Stimulated activated CD4-positive, alpha-beta T cell treated with anti-CD3 and anti-CD28 coated beads, Interleukin-2, amount 100 ng/mL, for 4 hours (primary cell): Measurements from ENCODE around the gene EPB41L1.

Source experiments
- DNase-seq: peaks from one replicate; pipeline ENCODE4 v3.0.0-alpha.2; 2020; ENCODE audit warnings: low read depth

The EPB41L1 gene

GRCh38 chr20:36155629-36155971, 1.1 kb downstream of the EPB41L1 start:
- DNase-seq = no peak

DNA sequence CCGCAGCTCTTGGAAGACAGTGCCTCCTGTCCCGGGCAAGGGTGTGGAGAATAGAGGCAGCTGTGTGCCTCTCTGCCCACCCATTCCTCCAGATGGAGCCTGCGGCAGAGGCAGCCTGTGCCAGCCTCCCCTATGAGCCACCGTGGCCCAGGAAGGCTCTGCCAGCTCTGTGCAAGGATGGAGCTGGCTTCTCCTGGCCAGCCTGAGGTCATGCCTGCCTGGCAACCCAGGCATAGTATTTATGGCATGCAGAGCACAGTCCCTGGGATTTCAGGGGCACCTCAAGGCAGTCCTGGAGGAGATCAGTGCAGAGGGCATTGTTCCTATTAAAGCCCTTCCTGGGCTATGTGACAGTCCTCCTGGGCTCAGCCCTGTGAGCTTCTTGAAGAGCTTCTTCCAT, 1.5 kb downstream of the EPB41L1 start:
- DNase-seq = no peak

DNA sequence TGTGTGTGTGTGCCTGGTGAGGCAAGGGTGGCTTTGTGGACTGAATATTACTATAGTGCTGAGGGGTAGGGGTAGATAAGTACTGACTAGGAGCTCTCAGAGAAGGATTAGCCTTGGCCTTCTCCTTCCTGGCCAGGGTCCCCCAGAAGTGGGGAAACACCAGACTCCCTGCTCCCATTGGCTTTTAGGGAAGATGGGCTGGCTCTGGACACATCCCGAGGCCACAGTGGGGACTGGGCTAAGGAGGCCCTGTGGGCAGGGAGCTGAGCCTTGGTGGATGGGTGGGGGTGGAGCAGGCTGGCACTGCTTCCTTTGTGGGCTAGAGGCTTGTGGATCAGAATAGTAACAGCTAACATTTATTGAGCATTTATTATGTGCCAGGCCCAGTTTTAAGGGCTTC, 3.1 kb downstream of the EPB41L1 start:
- DNase-seq = no peak

DNA sequence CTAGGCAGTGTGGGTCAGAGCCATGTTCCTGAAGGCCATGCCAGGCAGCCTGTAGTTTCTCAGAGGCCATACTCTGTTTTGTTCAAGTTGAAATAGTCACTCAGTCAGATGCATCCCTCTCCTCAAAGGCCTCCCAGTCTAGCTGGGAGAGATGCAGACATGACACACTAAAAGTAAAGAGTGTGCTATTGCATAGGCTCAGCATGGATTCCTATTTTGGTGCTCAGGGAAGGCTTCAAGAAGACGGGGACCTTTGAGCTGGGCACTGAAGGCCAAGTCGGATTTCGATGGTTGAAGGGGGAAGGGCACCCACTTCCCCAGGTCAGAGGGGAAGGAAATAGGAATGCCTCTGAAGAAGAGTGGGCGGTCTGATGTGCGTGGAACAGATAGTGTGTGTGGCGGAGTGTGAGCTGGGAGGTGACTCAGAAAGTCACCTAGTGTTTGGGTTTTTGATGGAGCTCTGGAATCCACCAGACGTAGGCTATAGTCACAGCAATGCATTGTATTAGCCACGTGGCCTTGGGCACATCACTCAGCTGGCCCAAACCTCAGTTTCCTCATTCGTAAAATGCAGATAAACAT, 3.7 kb downstream of the EPB41L1 start:
- DNase-seq = no peak

DNA sequence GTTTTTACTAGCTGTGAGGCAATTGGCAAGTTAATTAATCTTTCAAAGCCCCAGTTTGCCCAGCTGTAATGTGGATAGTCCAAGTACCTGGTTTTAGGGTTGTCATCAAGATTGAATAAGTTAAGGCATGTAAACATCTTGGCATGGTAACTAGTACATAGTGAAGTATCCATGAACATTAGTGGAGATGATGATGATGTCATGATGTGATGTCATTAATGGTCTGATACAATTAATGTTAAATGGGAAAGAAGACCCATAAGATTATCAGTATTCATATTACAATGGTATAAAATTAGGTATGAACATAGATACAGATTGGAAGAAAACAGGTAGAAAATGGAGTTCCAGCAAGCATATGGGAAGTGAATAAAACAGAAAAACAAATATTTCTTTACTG, 5.3 kb downstream of the EPB41L1 start:
- DNase-seq = no peak

GRCh38 chr20:36162272-36162966, 7.9 kb downstream of the EPB41L1 start:
- DNase-seq = no peak

GRCh38 chr20:36167902-36168503, 13.5 kb downstream of the EPB41L1 start:
- no peak for DNase-seq

GRCh38 chr20:36170542-36171215, 16.1 kb downstream of the EPB41L1 start:
- DNase-seq = no peak

DNA sequence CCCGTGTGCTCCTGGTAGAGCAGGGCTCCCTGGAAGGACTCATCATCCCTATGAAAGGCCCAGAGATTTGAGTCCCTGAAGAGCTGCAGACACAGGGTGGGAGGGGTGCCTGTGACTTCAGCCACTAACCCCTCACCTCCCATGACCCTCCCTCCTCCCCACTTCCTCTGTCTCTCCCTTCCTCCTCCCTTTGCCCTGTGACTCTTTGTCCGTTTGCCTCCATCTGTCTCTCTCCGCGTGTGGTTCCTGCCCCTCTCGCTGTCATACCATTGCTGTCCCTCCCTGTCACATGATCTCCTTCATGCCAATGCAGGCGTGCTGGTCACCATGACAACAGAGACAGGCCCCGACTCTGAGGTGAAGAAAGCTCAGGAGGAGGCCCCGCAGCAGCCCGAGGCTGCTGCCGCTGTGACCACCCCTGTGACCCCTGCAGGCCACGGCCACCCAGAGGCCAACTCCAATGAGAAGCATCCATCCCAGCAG, 19.0 kb downstream of the EPB41L1 start:
- no peak for DNase-seq

GRCh38 chr20:36175016-36175415, 20.5 kb downstream of the EPB41L1 start:
- no peak for DNase-seq

- no peak for DNase-seq
Observed at GRCh38 chr20:36175475-36175995, 21.0 kb downstream of the EPB41L1 start.

GRCh38 chr20:36177716-36178115, 23.2 kb downstream of the EPB41L1 start:
- DNase-seq = no peak

DNA sequence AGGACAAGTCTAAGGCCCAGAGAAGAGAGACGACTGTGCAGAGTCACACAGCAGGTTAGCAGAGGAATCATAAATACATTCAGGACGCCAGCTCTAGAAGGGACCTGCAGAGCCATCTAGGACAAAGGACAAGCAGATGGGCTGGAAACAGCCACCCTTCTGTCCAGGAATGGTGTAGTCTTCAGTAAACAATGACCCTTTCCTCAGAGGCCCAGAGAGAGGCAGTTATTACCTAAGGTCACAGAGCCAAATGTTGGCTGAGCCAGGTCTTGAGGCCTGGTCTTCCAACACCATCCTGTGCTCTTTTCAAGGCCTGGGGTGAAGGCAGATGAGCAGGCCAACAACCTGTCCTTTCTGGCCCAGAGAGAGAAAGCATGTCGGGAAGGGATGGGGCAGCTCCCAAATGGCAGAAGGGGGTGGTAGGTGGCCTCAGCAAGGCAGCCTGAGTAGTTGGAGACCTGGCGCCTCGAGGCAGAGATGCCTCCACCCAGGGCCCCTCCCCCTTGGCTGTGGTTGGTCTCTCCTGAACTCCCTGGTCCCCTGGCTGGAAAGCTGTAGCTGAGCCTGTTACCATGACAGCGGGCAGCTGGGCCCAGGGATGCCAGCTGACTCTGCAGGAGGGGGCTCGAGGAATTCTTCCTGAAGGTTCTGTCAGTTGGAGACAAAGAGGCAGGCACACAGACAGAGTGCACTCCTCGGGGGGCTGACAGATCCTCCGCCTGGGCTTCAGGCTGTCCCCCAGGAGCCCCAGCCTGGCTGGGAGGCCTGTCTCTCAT, 24.8 kb downstream of the EPB41L1 start:
- no peak for DNase-seq

DNA sequence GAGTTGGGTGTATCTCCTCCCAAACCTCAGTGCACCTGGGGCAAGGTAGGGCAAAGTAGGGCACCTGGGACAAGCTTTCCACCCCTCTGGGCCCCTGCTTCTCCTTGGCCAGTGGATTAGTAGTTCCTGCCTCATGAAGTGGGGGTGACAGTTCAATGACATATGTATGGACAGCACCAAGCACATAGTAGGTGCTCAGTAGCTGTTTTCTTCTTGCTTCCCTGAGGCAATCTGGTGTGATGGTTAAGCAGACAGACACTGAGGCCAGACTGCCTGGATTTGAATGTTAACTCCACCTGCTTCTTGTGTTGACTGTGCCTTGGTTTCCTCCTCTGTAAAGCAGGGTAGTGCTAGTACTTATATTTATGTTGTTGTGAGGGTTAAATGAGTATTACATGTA, 25.8 kb downstream of the EPB41L1 start:
- no peak for DNase-seq

DNA sequence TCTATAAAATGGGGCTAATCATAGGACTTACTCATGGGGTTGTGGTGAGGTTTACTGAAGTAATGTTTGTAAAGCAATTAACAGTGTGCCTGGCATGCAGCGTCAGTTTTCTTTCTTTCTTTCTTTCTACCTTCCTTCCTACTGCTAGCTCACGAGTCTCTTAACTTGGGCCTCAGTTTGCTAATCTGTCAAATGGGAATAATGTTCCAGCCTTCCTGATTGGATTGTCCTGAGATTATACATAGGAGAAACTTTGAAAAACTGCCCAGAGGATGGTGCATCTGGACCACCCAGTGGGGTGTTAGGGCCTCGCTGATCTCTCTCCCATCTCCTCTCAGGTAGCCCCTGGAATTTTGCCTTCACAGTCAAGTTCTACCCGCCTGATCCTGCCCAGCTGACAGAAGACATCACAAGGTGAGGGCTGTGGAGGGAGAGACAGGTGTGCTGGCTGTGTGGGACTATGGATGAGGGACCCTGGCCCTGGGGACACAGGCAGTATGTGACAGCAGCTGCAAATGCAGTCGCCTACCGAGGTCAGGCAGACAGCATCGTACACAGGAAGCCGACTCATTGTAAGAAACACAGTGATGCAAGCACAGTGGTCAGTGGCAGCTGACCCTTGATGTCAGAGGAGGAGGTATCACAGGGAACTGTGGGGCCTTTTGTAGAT, 27.5 kb downstream of the EPB41L1 start:
- no peak for DNase-seq

GRCh38 chr20:36182604-36183154, 28.1 kb downstream of the EPB41L1 start:
- DNase-seq = no peak

DNA sequence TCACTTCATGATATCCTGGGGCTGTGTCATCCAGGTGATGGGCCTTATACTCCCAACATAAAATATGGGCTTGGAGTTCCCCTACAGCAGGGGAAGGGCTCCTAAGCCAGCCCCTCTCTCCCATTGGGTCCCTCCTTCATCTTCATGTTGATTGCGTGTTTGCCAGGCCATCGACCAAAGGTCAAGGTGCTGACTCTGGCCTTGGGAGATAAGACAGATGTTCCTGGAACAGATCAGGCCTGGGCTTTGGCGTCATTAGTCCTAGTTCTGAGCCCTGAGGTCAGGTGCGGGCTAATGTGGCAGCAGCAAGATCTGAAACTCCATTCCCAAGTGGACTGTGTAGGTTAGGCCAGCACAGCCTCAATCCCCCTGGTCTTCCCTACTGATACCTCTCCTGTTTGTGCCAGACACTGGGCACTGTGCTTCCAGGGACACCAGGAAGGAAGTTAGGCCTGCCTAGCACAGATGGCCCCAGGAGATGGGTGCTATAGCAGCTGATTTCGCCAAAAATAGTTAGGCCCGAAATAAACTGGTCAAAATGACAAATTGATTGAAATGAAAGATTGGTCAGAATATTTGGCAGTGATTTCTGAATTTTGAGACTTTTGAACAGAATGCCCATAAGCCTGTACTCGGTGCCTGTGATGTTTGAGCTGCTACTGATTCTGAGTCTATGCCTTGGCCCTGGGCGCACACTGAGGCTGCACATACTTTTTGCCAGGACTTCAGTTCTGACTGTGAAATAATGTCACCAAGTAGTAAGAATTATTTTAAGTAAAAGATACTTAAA, 28.8 kb downstream of the EPB41L1 start:
- no peak for DNase-seq

DNA sequence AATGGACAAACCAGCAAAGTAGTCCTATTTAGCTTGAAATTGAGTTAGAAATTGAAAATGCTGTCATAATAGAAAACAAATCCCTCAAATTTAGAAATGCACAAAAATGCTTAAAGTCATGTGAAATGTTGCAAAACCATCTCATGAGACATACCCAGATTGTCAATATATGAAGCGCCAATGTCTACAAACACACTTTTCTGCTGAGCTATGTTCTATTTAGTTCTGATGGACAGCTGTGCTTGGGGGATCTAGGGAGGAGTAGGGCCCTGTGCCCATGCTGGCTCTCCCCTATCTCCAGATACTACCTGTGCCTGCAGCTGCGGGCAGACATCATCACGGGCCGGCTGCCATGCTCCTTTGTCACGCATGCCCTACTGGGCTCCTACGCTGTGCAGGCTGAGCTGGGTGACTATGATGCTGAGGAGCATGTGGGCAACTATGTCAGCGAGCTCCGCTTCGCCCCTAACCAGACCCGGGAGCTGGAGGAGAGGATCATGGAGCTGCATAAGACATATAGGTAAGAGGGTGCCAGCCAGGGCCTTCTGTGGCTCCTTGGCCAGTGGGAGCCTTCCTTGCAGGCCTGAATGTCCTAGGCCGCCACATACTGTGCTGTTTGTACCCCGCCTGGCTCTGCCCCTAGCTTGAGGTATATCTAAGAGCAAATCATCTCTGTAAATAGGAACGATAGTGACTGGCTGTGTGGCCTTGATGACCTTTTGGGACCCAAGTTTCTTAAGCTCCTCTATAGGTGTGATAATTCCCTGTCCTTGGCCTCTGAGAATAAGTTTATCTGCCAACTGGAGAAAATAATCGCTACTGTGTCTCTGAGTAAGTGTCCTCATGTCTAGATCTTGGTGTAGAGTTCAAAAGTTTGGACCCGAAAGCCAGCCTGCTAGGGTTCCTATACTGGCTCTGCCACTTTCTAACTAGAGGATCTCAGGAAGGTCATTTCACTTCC, 30.6 kb downstream of the EPB41L1 start:
- no peak for DNase-seq
